ENCODE results near the gene C15orf61.

C15orf61 gene

DNA sequence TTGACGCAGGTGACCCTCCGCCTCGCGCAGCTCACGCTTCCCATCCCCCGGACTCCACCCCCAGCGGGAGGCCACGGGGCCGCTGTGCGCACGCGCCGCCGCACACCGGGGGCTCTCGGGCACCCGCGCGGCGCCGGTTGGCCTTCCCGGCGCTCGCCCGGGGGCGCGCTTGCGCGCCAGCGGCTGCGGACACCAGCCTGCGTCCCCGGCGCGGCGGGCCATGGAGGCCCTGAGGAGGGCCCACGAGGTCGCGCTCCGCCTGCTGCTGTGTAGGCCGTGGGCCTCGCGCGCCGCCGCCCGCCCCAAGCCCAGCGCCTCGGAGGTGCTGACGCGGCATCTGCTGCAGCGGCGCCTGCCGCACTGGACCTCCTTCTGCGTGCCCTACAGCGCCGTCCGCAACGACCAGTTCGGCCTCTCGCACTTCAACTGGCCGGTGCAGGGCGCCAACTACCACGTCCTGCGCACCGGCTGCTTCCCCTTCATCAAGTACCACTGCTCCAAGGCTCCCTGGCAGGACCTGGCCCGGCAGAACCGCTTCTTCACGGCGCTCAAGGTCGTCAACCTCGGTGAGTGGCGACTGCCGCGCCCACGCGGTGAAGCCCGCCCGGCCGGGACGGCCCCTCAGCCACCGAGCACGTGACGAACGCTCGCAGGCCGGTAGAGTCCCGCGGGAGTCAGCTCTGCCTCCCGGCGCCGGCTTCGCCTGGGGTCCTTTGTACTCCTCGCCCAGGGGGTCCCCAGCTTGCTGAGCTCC lies at the start of gene C15orf61:
C15orf61 (plus strand) TSS at position 103 of the 754 bp plus-strand sequence; CDS start at position 221, 118 bp downstream.
- DNase-seq: peak; percentile 95

DNA sequence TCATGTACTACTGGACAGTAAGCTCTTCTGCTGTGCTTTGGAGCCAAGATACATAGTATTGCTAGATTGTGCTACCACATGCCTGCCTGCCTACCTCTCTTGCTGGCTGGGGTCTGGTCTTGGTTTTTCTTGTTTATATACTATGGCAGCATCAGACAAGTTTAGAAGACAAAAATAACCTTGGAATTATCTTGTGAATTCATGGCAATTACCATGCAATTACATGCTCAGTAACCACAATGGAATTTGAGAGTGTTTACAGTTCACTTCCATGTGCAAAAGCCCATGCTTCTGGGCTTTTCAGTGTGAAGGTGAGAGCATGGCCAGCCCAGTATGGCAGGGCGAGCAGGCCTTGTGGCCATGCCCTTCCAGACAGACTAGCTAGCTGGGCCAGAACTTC lies 48.0 kb upstream of the C15orf61 start:
- DNase-seq: no peak

DNA sequence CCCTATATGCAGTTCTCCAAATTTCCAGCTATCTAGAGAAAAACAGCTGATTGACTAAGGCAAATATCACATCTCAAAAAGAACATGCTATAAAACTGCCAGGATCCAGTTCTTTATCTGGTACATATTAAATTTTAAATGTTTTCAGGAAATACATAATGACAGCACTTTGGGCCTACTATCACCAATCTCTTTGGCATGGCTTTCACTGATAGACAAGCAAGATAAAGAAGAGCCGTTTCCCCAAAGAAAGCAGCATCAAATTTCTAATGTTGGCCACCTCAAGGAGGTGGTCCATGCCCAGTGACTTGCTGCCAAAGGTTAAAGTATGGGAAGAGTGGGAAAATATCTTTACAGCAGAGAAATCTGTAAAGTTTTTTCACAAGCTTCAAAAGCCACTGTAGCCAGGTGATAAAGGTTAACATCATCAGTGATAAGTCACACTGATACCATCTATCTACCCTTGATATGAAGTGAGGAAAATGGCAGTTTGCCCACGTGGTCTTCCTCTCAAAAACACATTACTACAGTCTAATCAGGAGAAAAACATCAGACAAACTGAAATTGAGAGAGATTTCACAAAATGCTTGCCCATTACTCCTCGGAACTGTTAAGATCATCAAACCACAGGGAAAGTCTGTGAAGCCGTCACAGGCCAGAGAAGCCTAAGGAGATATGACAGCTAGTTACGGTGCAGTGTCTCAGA lies 46.4 kb upstream of the C15orf61 start:
- DNase-seq: no peak

DNA sequence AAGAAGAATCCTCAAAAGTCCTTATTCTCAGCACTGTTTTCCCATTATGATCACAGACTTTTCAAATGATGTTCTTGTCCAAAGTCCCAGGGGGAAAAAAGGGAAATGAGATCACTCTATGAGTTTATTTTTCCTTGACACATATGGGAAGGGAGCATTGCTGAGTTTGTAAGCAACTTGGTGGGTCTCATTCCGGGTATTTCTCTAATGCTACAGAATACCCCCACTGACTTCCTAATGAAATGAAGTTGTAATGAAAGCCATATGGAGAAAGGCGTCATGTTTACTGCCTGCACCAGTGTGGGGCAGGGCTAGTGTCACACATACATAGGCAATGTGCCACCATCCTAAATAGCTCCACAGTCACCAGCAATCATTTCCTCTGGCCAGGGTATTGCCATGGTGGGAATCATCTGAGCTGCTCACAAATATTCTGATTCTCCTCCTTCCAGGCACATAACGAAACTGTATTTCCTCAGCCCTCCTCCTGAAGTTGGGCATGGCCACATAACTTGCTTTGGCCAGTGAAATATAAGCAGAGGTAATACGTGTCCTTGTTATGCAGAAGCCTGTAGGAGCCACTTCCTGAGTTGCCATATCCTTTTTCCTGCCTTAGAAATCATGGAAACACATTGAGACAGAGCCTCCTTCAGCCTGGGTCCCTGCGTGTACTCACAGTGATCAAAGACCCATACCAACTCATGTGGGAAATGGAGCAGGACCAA lies 41.0 kb upstream of the C15orf61 start:
- DNase-seq: no peak

DNA sequence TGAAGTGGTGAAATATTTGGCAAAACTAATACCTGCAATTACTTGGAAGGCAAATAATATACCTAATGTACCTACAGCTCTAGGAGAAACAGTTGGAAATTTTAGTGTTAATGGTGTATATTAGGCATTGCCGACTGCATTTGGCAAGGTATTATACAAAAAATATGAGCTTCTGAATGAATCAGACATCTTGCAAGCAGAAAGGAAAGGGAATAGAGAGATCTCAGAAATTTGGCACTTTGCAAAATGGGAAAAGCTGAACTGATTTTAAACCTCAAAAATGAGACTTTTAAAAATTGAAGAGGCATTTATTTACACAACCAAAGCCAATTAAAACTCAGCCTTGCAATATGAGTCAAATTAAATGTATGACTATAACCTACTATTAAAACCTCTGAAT lies 40.2 kb upstream of the C15orf61 start:
- no peak for DNase-seq

GRCh38 chr15:67481680-67482079 lies 39.3 kb upstream of the C15orf61 start:
- no peak for DNase-seq

DNA sequence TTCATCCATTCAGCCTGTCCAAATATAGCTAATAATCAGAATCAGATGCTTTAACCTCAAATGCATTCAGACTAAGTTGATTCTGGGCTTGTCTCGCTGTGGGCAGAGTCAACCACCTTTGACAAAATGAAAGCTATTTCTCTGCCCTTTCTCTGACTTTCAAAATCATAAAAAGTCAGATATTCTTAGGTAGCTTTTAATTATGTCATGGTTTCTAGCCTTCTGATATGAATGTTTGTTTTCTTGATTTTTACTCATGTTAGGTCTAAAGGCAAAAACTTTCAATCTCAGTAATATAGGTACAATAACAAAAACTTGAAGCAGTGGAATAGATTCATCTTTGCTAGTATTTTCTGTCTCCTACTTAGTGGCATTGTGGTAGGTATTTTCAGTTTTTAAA lies 25.3 kb upstream of the C15orf61 start:
- no peak for DNase-seq

GRCh38 chr15:67501177-67501835 lies 19.6 kb upstream of the C15orf61 start:
- DNase-seq: peak; percentile 59

DNA sequence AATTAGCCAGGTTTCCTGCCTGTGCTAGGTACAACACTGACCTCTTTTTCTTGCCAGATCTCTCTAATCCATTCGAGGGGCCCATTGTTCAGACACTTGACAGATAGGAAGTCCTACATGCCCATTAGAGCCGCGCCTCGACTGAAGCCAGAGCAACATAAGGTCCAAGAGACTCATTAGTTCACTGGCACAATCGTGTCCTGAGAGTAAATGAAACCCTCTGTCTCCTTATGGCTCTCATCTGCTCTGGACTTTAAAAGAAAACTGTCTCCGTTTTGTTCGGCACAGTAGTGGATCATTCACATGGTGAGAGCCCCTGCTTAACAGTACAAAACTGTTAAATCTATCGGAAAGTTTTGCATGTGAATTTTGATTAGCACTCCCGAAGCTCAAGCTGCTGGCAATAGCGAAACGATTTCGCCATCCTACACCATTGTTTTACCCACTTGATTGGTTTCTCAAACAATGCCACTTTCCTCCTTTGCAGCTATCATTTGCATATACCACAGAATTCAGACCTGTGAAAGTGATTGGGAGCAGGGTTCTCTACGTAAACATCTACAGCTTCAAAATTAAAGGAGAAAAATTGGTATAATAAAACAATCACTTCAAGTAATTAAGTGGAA lies 19.0 kb upstream of the C15orf61 start:
- DNase-seq: peak; percentile 85

DNA sequence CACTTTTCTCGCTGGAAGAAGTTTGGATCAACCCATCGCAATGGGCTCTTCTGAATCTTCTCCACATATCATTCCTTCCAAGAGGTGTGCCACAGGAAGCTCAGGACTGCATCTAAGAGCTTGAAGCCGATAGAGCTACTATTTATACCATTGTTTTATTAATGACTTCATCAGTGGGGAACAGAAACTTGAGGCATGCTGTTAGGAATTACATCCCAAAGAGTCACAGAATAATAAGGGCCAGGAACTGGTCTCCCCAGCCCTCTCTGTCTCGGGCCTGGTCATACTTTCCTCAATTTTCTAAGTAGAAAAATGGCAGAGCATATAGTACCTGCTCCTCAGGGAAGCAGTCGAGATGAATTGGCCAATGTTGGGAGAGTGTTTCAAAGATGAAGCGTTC lies 16.9 kb upstream of the C15orf61 start:
- no peak for DNase-seq

DNA sequence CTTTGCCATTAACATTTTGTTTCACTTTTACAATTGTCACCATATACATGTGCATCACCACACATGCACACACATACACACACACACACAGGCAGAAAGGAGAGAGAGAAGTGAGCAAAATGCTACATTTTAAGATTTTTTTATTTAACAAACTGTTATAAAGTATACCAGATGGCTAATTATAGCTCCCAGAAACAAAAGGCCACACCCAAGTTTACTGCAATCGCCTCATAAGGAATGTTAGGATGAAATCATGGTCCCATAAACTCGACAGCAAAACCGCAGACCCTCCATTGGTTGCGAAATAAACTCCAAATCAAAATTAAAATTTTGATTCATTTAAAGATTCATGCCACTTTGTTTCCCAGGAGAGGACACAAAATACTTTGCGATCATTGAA lies 16.1 kb upstream of the C15orf61 start:
- no peak for DNase-seq

DNA sequence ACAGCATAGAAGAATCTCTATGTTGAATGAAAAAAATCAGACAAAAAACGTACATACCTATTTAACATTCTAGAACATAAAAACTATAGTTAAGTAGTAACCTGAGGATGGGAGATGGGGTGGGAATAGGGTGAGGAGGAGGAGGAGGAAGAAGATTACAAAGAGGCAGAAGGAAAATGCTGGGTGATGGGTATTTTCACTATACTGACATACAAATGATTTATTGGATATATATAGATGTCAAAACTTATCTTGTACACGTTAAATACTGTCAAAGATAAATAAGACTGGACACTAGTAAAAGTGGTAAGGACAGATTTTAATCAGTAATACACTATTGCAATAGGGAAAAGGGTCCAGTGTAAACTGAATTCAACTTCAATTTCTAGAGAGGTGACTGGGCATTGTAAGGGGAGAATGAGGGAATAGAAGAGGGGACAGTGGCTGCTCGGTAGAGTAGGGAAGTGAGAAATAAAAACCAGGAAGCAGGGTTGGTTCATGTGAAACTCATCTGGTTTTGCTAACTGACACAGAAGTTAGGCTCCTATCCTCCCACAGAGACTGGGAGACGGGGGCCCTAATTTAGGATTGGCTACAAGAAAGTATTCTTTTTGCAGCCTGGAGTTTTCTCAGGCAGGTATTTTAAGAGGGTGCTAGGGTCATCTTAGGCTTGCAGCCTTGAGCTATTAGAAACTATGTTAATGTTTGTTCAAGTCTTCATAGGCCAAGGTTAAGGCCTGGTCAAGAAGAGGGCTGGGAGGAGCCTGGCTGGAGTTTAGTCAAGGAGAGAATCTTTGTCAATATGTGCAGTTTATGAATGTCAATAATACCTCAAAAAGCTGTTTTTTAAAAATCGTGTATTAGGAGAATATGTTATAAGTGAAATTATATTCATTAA lies 15.0 kb upstream of the C15orf61 start:
- DNase-seq: no peak

DNA sequence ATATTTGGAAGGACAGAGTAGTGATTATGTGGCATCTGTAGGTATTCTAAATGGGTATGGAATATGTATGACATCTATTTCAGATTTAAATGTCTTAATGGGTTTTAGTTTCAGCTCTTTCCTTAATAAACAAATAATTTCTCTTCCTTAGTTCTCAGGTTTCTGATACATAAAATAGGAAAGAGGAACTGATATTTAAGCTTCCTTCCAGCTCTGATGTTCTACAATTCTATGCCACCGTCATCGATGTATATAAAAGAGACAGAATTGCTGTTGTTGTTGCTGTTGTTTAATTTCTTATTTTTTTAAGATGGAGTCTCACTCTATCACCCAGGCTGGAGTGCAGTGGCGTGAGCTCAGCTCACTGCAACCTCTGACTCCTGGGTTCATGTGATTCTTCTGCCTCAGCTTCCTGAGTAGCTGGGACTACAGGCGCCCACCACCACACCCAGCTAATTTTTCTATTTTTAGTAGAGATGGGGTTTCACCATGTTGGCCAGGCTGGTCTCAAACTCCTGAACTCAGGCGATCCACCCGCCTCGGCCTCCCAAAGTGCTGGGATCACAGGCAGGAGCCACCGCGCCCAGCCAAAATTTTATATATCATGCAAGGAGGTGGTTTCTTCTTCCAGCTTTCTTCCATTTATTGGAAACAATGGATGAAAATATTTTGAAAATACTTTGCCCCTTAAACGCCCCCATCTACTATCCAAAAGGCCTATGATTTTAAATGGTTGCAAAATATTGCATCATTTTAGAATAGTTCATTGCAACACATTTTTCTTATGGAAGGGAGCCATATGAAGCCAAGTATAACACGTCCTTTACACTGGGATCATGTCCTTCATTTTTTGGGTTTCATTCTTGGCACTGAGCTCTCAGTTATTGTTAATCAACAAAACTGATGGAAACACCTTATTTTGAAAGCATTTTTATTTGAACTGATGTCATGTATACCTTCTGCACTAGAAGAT lies 13.9 kb upstream of the C15orf61 start:
- no peak for DNase-seq

DNA sequence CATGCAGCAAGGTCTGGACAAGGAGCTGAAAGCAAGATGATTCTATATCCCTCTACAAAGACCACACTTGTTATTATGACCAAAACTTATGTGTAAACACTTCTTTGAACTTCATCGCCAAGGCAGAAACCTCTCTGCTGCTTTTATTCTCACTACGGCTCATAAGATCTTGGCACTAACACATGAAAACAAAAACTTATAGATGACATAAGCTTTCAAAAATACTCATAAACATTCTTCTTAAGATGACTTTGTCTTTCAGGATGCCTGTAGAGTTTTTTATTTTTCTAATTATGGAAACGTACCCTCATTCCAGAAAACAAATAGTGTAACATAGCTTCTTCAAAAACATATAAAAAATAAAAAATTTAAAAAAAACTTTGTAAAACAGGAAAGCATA lies 12.5 kb upstream of the C15orf61 start:
- DNase-seq: no peak

DNA sequence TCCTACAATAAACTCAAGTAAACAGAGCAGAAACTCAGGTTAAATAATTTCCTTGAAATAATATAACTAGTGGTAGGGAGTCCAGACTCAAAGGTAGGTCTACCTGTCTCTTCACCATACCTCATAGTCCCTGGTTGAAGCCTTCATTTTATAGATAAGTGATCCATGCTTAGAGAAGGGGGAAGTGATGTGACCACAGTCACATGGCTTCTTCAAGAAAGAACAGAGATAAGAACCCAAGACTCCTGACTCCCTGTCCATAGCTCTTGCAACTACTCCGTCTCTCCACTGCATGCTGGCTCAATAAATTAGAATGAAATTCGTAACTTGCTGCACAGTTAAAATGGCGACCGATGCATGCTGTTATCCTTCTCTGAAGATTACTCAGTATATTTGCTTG lies 11.0 kb upstream of the C15orf61 start:
- no peak for DNase-seq

DNA sequence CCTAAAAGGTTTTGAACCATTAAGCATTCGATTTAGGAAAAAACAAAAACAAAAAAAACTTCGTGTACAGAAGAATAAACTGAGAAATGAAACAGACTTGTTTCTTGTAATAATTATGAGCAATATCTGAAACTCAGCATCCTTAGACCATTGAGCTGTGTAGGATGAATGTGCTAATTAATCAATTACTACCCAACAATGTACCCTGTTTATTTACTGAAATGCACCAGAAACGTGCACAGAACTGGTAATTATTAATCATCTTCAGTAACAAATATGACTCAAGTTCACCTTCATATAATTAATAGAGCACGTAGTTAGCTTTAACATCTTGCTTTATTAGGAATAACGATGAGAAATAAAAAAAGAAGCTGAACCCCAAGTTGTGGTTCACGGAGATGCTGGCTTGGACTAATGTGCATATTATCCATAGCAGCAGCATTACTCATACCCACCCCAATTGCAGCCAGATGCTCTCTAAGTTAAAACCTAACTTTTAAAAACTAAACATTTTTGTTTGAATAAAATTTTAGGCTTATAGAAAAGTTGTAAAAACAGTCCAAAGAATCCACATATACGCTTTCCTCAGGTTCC lies 10.2 kb upstream of the C15orf61 start:
- no peak for DNase-seq

GRCh38 chr15:67511606-67512005 lies 9.3 kb upstream of the C15orf61 start:
- DNase-seq: no peak

DNA sequence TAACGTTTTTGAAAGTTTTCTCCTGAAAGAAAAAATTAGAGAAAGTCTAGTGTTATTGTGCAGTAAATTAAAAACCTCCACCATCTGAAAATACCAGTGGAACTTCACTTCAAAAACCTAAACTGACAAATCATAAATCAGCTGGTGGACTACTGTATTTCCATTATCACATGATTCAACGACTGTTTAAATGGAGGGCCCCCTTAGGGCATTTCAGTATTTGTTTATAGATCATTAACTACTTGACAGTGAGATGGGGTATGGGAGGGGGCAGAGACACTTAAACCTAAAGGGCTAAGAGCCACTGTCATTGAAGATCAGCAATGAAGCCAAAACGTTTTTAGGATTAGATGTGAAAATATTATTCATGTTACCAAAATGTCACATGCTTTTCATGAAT lies 8.8 kb upstream of the C15orf61 start:
- peak; percentile 88 for DNase-seq

- no peak for DNase-seq
These were observed 7.8 kb upstream of the C15orf61 start for GRCh38 chr15:67512933-67513714.
